ENCODE measurements around the gene MMS22L.

MMS22L gene

DNA sequence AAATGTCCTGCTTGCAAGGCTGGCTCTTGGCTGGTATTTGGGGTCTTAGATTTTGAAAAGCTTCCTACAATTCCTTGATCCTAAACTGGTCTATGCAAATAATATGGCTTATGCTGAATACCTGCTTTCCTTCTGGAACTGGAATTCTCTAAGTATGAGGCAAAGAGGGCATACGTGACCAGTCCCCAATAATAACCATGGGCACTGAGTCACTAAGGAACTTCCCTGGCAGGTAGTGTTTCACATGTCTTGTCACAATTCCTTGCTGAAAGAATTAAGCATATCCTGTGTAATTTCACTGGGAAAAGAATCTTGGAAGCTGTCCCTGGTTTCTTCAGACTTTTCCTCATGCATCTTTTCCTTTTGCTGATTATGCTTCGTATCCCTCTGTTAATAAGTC, 106.5 kb downstream of the MMS22L start:
- TF ChIP-seq TAF1 (IDR thresholded peaks at IDR 0.05; ENCODE audit: borderline replicate concordance, insufficient read depth, low read length): no peak
- TF ChIP-seq, protein P1, sequence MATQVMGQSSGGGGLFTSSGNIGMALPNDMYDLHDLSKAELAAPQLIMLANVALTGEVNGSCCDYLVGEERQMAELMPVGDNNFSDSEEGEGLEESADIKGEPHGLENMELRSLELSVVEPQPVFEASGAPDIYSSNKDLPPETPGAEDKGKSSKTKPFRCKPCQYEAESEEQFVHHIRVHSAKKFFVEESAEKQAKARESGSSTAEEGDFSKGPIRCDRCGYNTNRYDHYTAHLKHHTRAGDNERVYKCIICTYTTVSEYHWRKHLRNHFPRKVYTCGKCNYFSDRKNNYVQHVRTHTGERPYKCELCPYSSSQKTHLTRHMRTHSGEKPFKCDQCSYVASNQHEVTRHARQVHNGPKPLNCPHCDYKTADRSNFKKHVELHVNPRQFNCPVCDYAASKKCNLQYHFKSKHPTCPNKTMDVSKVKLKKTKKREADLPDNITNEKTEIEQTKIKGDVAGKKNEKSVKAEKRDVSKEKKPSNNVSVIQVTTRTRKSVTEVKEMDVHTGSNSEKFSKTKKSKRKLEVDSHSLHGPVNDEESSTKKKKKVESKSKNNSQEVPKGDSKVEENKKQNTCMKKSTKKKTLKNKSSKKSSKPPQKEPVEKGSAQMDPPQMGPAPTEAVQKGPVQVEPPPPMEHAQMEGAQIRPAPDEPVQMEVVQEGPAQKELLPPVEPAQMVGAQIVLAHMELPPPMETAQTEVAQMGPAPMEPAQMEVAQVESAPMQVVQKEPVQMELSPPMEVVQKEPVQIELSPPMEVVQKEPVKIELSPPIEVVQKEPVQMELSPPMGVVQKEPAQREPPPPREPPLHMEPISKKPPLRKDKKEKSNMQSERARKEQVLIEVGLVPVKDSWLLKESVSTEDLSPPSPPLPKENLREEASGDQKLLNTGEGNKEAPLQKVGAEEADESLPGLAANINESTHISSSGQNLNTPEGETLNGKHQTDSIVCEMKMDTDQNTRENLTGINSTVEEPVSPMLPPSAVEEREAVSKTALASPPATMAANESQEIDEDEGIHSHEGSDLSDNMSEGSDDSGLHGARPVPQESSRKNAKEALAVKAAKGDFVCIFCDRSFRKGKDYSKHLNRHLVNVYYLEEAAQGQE (IDR thresholded peaks at IDR 0.05; ENCODE audit: insufficient read depth in 1 of 2, low read depth in 2 of 2, low read length in 2 of 2): no peak
- no peak for TF ChIP-seq POLR2AphosphoS5 (IDR thresholded peaks at IDR 0.05; ENCODE audit: low read depth, low read length)
- no peak for TF ChIP-seq FOXP2 (optimal IDR thresholded peaks at IDR 0.05; ENCODE audit: borderline replicate concordance, extremely low read depth, extremely low read length, insufficient read depth)
- TF ChIP-seq SIN3A (IDR thresholded peaks at IDR 0.05; ENCODE audit: borderline replicate concordance, insufficient read depth, low read length): no peak

DNA sequence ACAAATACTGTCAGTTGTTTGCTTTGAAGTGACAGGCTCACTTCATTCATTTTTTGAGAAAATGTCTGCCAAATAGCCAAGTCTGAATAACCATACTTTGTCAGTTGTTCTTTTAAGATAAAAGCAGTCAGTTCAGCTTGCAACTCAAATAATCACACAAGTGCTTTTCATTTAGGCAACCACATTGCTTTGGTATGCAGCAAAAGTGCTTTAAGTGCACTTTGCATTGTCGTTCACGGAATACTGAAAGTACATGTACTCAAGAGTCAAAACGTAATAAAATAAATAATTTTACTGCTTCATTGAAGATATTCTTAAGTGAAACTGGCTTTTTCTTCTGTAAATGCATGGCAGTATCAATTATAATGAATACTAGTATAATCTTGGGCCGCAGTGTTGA, 107.2 kb downstream of the MMS22L start:
- TF ChIP-seq, protein P1 (IDR thresholded peaks at IDR 0.05; ENCODE audit: insufficient read depth in 1 of 2, low read depth in 2 of 2, low read length in 2 of 2): no peak
- no peak for TF ChIP-seq SIN3A (IDR thresholded peaks at IDR 0.05; ENCODE audit: borderline replicate concordance, insufficient read depth, low read length)
- TF ChIP-seq FOXP2 (optimal IDR thresholded peaks at IDR 0.05; ENCODE audit: borderline replicate concordance, extremely low read depth, extremely low read length, insufficient read depth): no peak
- TF ChIP-seq TAF1 (IDR thresholded peaks at IDR 0.05; ENCODE audit: borderline replicate concordance, insufficient read depth, low read length): no peak
- TF ChIP-seq POLR2AphosphoS5 (IDR thresholded peaks at IDR 0.05; ENCODE audit: low read depth, low read length): no peak

DNA sequence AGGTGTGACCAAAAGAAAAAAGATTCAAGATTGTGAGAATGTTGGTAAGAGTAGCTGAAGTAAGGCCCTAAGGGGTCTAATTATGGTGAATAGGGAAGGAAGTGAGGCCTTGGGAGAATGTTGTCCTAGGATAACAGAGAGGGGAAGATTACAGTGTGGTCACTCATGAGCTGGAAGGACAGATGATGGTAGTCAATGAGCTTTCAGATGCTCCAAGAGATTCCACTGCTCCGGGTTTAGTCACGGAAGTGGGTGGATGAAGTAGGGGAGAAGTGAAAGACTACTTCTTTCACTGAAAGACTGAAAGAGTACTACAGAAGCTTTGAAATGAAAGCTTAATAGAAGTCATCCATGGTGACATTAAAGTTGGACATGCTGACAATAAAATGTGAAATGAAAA, 108.5 kb downstream of the MMS22L start:
- TF ChIP-seq TAF1 (IDR thresholded peaks at IDR 0.05; ENCODE audit: borderline replicate concordance, insufficient read depth, low read length): no peak
- TF ChIP-seq SIN3A (IDR thresholded peaks at IDR 0.05; ENCODE audit: borderline replicate concordance, insufficient read depth, low read length): no peak
- no peak for TF ChIP-seq POLR2AphosphoS5 (IDR thresholded peaks at IDR 0.05; ENCODE audit: low read depth, low read length)
- TF ChIP-seq FOXP2 (optimal IDR thresholded peaks at IDR 0.05; ENCODE audit: borderline replicate concordance, extremely low read depth, extremely low read length, insufficient read depth): no peak
- TF ChIP-seq, protein P1 (IDR thresholded peaks at IDR 0.05; ENCODE audit: insufficient read depth in 1 of 2, low read depth in 2 of 2, low read length in 2 of 2): no peak

DNA sequence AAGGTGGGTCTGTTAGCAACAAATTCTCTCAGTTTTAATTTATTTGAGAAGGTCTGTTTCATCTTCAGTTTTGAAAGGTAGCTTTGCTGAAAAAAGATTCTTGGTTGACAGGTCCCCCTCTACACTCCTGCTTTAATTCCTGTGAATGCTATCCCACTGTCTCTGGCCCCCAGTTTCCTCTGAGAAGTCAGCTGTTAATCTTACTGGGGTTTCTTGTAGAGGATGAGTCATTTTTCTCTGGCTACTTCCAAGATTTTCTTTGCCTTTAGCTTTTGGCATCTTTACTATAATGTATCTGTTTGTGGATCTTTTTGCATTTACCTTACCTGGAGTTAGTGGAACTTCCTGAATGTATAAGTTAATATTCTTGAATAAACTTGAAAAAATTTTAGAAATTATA, 122.7 kb downstream of the MMS22L start:
- TF ChIP-seq, protein P1 (IDR thresholded peaks at IDR 0.05; ENCODE audit: insufficient read depth in 1 of 2, low read depth in 2 of 2, low read length in 2 of 2): no peak
- TF ChIP-seq SIN3A (IDR thresholded peaks at IDR 0.05; ENCODE audit: borderline replicate concordance, insufficient read depth, low read length) (no peak), POLR2AphosphoS5 (IDR thresholded peaks at IDR 0.05; ENCODE audit: low read depth, low read length) (no peak), FOXP2 (optimal IDR thresholded peaks at IDR 0.05; ENCODE audit: borderline replicate concordance, extremely low read depth, extremely low read length, insufficient read depth) (no peak), TAF1 (IDR thresholded peaks at IDR 0.05; ENCODE audit: borderline replicate concordance, insufficient read depth, low read length) (no peak)

DNA sequence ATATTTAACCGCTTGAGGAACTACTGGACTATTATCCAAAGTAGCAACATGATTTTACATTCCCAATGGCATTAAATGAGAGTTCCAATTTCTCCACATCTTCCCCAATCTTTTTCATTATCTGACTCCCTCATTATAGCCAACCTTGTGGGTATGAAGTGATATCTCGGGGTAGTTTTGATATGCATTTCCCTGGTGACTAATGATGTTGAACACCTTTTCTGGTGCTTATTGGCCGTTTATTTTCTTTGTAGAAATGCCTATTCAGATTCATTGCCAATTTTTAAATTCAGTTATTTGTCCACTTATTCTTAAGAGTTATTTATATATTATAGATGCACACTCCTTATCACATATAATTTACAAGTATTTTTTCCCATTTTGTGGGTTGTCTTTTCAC, 129.0 kb downstream of the MMS22L start:
- TF ChIP-seq SIN3A (IDR thresholded peaks at IDR 0.05; ENCODE audit: borderline replicate concordance, insufficient read depth, low read length): no peak
- TF ChIP-seq TAF1 (IDR thresholded peaks at IDR 0.05; ENCODE audit: borderline replicate concordance, insufficient read depth, low read length): no peak
- TF ChIP-seq POLR2AphosphoS5 (IDR thresholded peaks at IDR 0.05; ENCODE audit: low read depth, low read length): no peak
- TF ChIP-seq FOXP2 (optimal IDR thresholded peaks at IDR 0.05; ENCODE audit: borderline replicate concordance, extremely low read depth, extremely low read length, insufficient read depth): no peak
- TF ChIP-seq, protein P1 (IDR thresholded peaks at IDR 0.05; ENCODE audit: insufficient read depth in 1 of 2, low read depth in 2 of 2, low read length in 2 of 2): no peak

Data from PFSK-1 (cell line).